IMR-90 (cell line): ENCODE data around the gene TSTD2.

Experiments
- CEBPB ChIP-seq: IDR thresholded peaks from 2 replicates; pipeline ENCODE4 v1.6.1; 2012; ENCODE audit warnings: low read depth, low read length, improper control_type of control experiment
- CTCF ChIP-seq: conservative IDR thresholded peaks from 2 replicates; pipeline ENCODE4 v1.5.1; 2012; ENCODE audit warnings: mild to moderate bottlenecking, low read depth, low read length, improper control_type of control experiment
- ELK1 ChIP-seq: fragments of 150-350 bp; IDR thresholded peaks from 2 replicates; pipeline ENCODE4 v1.6.1; 2016; ENCODE audit warnings: low read depth, mild to moderate bottlenecking, low read length, moderate library complexity, borderline replicate concordance
- MAFK ChIP-seq: IDR thresholded peaks from 2 replicates; pipeline ENCODE4 v1.6.1; 2012; ENCODE audit warnings: low read depth, low read length, improper control_type of control experiment
- MXI1 ChIP-seq: IDR thresholded peaks from 2 replicates; pipeline ENCODE4 v1.6.1; 2012; ENCODE audit warnings: low read depth, mild to moderate bottlenecking, low read length, moderate library complexity, borderline replicate concordance
- POLR2A ChIP-seq: IDR thresholded peaks from 2 replicates; pipeline ENCODE4 v1.6.1; 2012; ENCODE audit warnings: mild to moderate bottlenecking, low read depth, low read length
- SMC3 ChIP-seq: fragments of 150-350 bp; IDR thresholded peaks from 2 replicates; pipeline ENCODE4 v1.6.1; 2016; ENCODE audit warnings: low read depth, mild to moderate bottlenecking, antibody characterized with exemption, low read length, moderate library complexity

- TF ChIP-seq CTCF (no peak), MXI1 (no peak), ELK1 (no peak), MAFK (no peak), POLR2A (no peak), CEBPB (no peak), SMC3 (no peak)
Measured at GRCh38 chr9:97675655-97676054, 42.5 kb upstream of the TSTD2 start.
